ENCODE measurements around the gene LPIN2. TPM values are rescaled to one million over a fixed set of nuclear protein-coding genes. Genes with fewer than 3 reads are reported as not detected.

The LPIN2 gene
- total RNA-seq, 2 donors from 2014 or later, result 23.6 to 59.0 TPM

- Histone ChIP-seq H3K27me3 (no peaks in the 10 kb centered on the region), H3K4me1 (peaks cover 8% of the 10 kb centered on the region), H3K36me3 (no peaks in the 10 kb centered on the region), H3K4me3 (no peak overlapping the region), H3K27ac (no peak overlapping the region), H3K9me3 (no peaks in the 10 kb centered on the region), H3K9ac (ENCODE audit: low read depth in 2 of 2, low read length in 2 of 2) (no peak overlapping the region)
- TF ChIP-seq, protein P1, sequence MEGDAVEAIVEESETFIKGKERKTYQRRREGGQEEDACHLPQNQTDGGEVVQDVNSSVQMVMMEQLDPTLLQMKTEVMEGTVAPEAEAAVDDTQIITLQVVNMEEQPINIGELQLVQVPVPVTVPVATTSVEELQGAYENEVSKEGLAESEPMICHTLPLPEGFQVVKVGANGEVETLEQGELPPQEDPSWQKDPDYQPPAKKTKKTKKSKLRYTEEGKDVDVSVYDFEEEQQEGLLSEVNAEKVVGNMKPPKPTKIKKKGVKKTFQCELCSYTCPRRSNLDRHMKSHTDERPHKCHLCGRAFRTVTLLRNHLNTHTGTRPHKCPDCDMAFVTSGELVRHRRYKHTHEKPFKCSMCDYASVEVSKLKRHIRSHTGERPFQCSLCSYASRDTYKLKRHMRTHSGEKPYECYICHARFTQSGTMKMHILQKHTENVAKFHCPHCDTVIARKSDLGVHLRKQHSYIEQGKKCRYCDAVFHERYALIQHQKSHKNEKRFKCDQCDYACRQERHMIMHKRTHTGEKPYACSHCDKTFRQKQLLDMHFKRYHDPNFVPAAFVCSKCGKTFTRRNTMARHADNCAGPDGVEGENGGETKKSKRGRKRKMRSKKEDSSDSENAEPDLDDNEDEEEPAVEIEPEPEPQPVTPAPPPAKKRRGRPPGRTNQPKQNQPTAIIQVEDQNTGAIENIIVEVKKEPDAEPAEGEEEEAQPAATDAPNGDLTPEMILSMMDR (IDR thresholded peaks at IDR 0.05), result no peak
- DNase-seq, result no peak
- intact Hi-C loops (cut with DNase I), result no loop called here
Observed at GRCh38 chr18:2998644-2999043, 14.3 kb downstream of the LPIN2 start.

- intact Hi-C loops (cut with DNase I), result no loop called here
- Histone ChIP-seq H3K4me3 (no peak overlapping the region), H3K36me3 (no peaks in the 10 kb centered on the region), H3K9me3 (no peaks in the 10 kb centered on the region), H3K9ac (ENCODE audit: low read depth in 2 of 2, low read length in 2 of 2) (peak overlapping the region in 1 of 2 donors; percentile 13), H3K27ac (peak overlapping the region; percentile 9), H3K27me3 (no peaks in the 10 kb centered on the region), H3K4me1 (peaks cover 8% of the 10 kb centered on the region)
- TF ChIP-seq, protein P1 (IDR thresholded peaks at IDR 0.05), result no peak
- no peak for DNase-seq
Observed at GRCh38 chr18:2997846-2998564, 14.9 kb downstream of the LPIN2 start.

DNA sequence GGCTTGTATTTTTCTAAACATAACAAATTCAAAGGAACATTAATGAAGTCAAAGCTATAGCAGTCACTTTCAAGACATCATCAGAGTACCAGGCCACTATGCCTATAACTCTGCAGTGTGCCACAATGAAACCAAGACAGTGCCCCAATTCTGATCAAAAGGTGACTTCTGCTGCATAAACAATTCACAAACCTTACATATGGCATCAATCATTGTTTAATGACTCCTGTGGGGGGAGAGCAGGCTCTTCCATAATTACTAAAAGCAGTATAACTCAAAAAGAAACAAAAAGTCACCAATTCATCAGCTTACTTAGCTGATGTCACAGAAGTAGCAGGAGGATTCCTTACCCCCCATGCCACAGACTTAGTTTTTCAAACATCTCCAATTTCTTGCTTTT, 15.5 kb downstream of the LPIN2 start:
- intact Hi-C loops (cut with DNase I), result no loop called here
- peaks cover 8% of the 10 kb centered on the region for H3K4me1 ChIP-seq
- peak overlapping the region; percentile 9 for H3K27ac ChIP-seq

GRCh38 chr18:2994603-2995432, 18.1 kb downstream of the LPIN2 start:
- DNase-seq, result no peak
- intact Hi-C loops (cut with DNase I), result no loop called here

More for the DNA sequence above, 15.5 kb downstream of the LPIN2 start:
- TF ChIP-seq, protein P1 (IDR thresholded peaks at IDR 0.05), result no peak
- DNase-seq, result no peak
- no peak overlapping the region for H3K9ac ChIP-seq (ENCODE audit: low read depth in 2 of 2, low read length in 2 of 2)
- no peaks in the 10 kb centered on the region for H3K27me3 ChIP-seq
- H3K9me3 ChIP-seq, result no peaks in the 10 kb centered on the region
- no peaks in the 10 kb centered on the region for H3K36me3 ChIP-seq
- H3K4me3 ChIP-seq, result no peak overlapping the region

GRCh38 chr18:2994020-2994589, 18.8 kb downstream of the LPIN2 start:
- no peak overlapping the region for H3K4me3 ChIP-seq
- H3K27me3 ChIP-seq, result no peaks in the 10 kb centered on the region
- DNase-seq, result no peak
- H3K9ac ChIP-seq (ENCODE audit: low read depth in 2 of 2, low read length in 2 of 2), result no peak overlapping the region
- no peaks in the 10 kb centered on the region for H3K9me3 ChIP-seq
- TF ChIP-seq, protein P1 (IDR thresholded peaks at IDR 0.05), result no peak
- peaks cover 8% of the 10 kb centered on the region for H3K4me1 ChIP-seq
- no peaks in the 10 kb centered on the region for H3K36me3 ChIP-seq
- H3K27ac ChIP-seq, result no peak overlapping the region
- intact Hi-C loops (cut with DNase I), result no loop called here

More at GRCh38 chr18:2994603-2995432, 18.1 kb downstream of the LPIN2 start:
- Histone ChIP-seq H3K27ac (no peak overlapping the region), H3K4me3 (no peak overlapping the region), H3K9ac (ENCODE audit: low read depth in 2 of 2, low read length in 2 of 2) (no peak overlapping the region), H3K27me3 (no peaks in the 10 kb centered on the region), H3K4me1 (peaks cover 8% of the 10 kb centered on the region), H3K36me3 (no peaks in the 10 kb centered on the region), H3K9me3 (no peaks in the 10 kb centered on the region)
- TF ChIP-seq, protein P1 (IDR thresholded peaks at IDR 0.05), result no peak
